Gastroesophageal sphincter (tissue), 4 donors: ENCODE results near the gene TMEM33. TPM values are rescaled to one million over a fixed set of nuclear protein-coding genes. Genes with fewer than 3 reads are reported as not detected.
"Not testable (repeated sequence)": the region's sequence is repeated elsewhere in the genome, so short reads cannot be mapped to it uniquely, and the experiment has no call there.

Experiments used
- ATAC-seq: fragments of 150-250 bp; one replicate; pipeline ENCODE4 v1.9.1; 2016; ENCODE audit warnings: mild to moderate bottlenecking, moderate library complexity
- H3K27ac ChIP-seq, 4 donors: fragments of 200-600 bp; sonication (generic) in 3 of 4; 1 replicate in 3 of 4; 2 replicates in 1 of 4; pipeline ENCODE4 v1.5.1; 2016 to 2019
- H3K27me3 ChIP-seq: fragments of 200-600 bp; sonication (generic); one replicate; pipeline ENCODE4 v1.5.1; 2019
- H3K36me3 ChIP-seq, 2 donors: fragments of 200-600 bp; sonication (generic); one replicate each; pipeline ENCODE4 v1.5.1; 2019; ENCODE audit warnings: control low read depth in 1 of 2
- H3K4me1 ChIP-seq, 3 donors: fragments of 200-600 bp; sonication (generic); 1 replicate in 2 of 3; 2 replicates in 1 of 3; pipeline ENCODE4 v1.5.1; 2016 to 2019; ENCODE audit warnings: control low read depth in 2 of 3
- H3K4me3 ChIP-seq, 2 donors: fragments of 200-600 bp; sonication (generic); one replicate each; pipeline ENCODE4 v1.5.1; 2019; ENCODE audit warnings: mild to moderate bottlenecking in 1 of 2, moderate library complexity in 1 of 2
- H3K9me3 ChIP-seq, 3 donors: fragments of 200-600 bp; sonication (generic); one replicate each; pipeline ENCODE4 v1.5.1; 2017 to 2019; ENCODE audit warnings: control low read depth in 2 of 3
- EP300 ChIP-seq: sonication (generic); formaldehyde crosslinking; IDR thresholded peaks from one replicate; pipeline ENCODE4 v1.6.1; 2017; ENCODE audit warnings: antibody characterized with exemption, mild to moderate bottlenecking
- POLR2A ChIP-seq, 2 donors: fragments of 450-650 bp; IDR thresholded peaks; one replicate each; pipeline ENCODE4 v1.6.1; 2017; ENCODE audit warnings: antibody characterized with exemption in 2 of 2, mild to moderate bottlenecking in 2 of 2, moderate library complexity in 1 of 2
- POLR2AphosphoS5 ChIP-seq: sonication (generic); formaldehyde crosslinking; IDR thresholded peaks from one replicate; pipeline ENCODE4 v1.6.1; 2017; ENCODE audit warnings: antibody characterized with exemption
- WGBS, 2 donors: methylation state at CpG; one replicate each; pipeline ENCODE4 v1.1.5; 2018; ENCODE audit warnings: low coverage in 1 of 2; 5-methylcytosine and 5-hydroxymethylcytosine counted together
- total RNA-seq, 4 donors: library from RNA; depleted of rRNA; stranded (reverse); fragments of >200 nt; gene quantifications; one replicate each; pipeline ENCODE4 v1.1.0, GENCODE V29; 2016
- TF ChIP-seq, protein P1 (sequence below), 4 experiments: fragments of 200-600 bp in 2 of 4; fragments of 450-650 bp in 2 of 4; sonication (generic) in 1 of 4; IDR thresholded peaks; one replicate each; pipeline ENCODE4 v1.5.1; 2017 to 2019; ENCODE audit warnings: antibody characterized with exemption in 4 of 4, mild to moderate bottlenecking in 2 of 4, moderate library complexity in 2 of 4

Gene TMEM33
- total RNA-seq, 4 donors from 2014 or later = 24.4 to 33.5 (median 26.6) TPM

DNA sequence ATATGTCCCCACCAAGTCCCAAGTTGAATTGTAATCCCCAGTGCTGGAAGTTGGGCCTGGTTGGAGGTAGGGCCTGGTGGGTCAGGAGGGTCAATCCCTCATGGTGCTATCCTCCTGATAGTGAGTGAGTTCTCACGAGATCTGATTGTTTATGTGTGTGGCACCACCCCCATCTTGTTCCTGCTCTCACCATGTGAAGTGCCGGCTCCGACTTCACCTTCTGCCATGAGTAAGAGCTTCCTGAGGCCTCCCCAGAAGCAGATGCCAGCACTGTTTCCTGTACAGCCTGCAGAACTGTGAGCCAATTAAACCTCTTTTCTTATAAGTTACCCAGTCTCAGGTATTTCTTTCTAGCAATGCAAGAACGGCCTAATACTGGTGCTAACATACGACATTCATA is 22.7 kb upstream of the TMEM33 start:
- H3K27me3 ChIP-seq = peaks cover 4% of the 10 kb centered on the region
- H3K9me3 ChIP-seq = no peaks in the 10 kb centered on the region
- H3K27ac ChIP-seq = no peak overlapping the region
- TF ChIP-seq POLR2A (IDR thresholded peaks at IDR 0.05) = no peak
- no peak for TF ChIP-seq POLR2AphosphoS5
- TF ChIP-seq, protein P1, sequence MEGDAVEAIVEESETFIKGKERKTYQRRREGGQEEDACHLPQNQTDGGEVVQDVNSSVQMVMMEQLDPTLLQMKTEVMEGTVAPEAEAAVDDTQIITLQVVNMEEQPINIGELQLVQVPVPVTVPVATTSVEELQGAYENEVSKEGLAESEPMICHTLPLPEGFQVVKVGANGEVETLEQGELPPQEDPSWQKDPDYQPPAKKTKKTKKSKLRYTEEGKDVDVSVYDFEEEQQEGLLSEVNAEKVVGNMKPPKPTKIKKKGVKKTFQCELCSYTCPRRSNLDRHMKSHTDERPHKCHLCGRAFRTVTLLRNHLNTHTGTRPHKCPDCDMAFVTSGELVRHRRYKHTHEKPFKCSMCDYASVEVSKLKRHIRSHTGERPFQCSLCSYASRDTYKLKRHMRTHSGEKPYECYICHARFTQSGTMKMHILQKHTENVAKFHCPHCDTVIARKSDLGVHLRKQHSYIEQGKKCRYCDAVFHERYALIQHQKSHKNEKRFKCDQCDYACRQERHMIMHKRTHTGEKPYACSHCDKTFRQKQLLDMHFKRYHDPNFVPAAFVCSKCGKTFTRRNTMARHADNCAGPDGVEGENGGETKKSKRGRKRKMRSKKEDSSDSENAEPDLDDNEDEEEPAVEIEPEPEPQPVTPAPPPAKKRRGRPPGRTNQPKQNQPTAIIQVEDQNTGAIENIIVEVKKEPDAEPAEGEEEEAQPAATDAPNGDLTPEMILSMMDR (IDR thresholded peaks at IDR 0.05) = no peak
- TF ChIP-seq EP300 = no peak
- H3K4me3 ChIP-seq = no peak overlapping the region
- H3K36me3 ChIP-seq = no peaks in the 10 kb centered on the region
- 57 to 85% methylated on average over 2 to 5 of the region's 5 CpGs for WGBS, 2 donors
- ATAC-seq = no peak
- no peaks in the 10 kb centered on the region for H3K4me1 ChIP-seq

DNA sequence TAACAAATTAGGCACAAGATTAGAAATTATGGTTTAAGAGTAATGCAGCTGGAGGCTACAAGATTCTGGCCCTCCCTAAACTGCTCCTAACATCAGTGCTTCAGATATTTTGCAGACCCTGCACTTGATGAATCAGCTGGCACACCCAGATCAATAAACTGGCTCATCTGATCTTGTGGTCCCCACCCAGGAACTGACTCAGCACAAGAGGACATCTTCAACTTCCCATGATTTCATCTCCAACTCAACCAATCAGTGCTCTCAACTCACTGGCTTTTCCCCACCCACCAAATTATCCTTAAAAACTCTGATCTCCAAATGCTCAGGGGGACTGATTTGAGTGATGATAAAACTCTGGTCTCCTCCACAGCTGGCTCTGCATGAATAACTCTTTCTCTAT is 21.7 kb upstream of the TMEM33 start:
- H3K9me3 ChIP-seq = no peaks in the 10 kb centered on the region
- no peak for ATAC-seq
- TF ChIP-seq POLR2A (IDR thresholded peaks at IDR 0.05) = no peak
- H3K4me3 ChIP-seq = no peak overlapping the region
- H3K27ac ChIP-seq = no peak overlapping the region
- no peaks in the 10 kb centered on the region for H3K36me3 ChIP-seq
- peaks cover 4% of the 10 kb centered on the region for H3K27me3 ChIP-seq
- no peaks in the 10 kb centered on the region for H3K4me1 ChIP-seq

DNA sequence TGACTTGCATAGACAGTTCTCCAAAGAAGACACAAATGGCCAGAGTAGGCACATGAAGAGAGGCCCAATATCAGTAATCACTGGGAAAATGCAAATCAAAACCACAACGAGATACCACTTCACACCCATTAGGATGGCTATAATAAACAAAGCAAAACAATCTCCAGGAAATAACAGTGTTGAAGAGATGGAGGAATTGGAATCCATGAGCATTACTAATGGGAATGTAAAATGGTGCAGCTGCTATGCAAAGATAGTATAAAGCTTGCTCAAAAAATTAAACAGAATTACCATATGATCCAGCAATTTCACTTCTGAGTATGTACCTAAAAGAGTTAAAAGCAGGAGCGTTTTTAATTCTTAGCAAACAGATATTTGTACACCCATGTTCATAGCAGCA is 17.0 kb upstream of the TMEM33 start:
- no peaks in the 10 kb centered on the region for H3K4me1 ChIP-seq
- ATAC-seq = no peak
- no peaks in the 10 kb centered on the region for H3K9me3 ChIP-seq
- H3K36me3 ChIP-seq = no peaks in the 10 kb centered on the region
- WGBS, 2 donors = 55 to 67% methylated on average over 1 to 2 of the region's 2 CpGs
- H3K27me3 ChIP-seq = no peaks in the 10 kb centered on the region
- no peak overlapping the region for H3K27ac ChIP-seq
- TF ChIP-seq POLR2A (IDR thresholded peaks at IDR 0.05) = no peak
- no peak for TF ChIP-seq EP300
- TF ChIP-seq, protein P1 (IDR thresholded peaks at IDR 0.05) = no peak
- no peak for TF ChIP-seq POLR2AphosphoS5
- H3K4me3 ChIP-seq = no peak overlapping the region

DNA sequence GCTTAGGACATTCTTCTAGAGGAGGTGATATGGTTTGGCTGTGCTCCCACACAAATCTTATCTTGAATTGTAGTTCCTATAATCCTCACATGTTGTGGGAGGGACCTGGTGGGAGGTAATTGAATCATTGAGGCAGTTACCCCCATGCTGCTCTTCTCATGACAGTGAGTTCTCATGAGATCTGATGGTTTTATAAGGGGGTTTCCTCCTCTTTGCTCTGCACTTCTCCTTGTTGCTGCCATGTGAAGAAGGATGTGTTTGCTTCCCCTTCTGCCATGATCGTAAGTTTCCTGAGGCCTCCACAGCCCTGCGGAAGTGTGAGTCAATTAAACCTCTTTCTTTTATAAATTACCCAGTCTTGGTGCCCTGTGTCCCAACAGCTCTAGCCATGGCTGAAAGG is 14.8 kb upstream of the TMEM33 start:
- not testable (repeated sequence) for H3K4me1 ChIP-seq, H3K27ac ChIP-seq, ATAC-seq, H3K9me3 ChIP-seq, H3K4me3 ChIP-seq, H3K27me3 ChIP-seq, H3K36me3 ChIP-seq
- 80 to 100% methylated on average over 1 to 2 of the region's 2 CpGs for WGBS, 2 donors

DNA sequence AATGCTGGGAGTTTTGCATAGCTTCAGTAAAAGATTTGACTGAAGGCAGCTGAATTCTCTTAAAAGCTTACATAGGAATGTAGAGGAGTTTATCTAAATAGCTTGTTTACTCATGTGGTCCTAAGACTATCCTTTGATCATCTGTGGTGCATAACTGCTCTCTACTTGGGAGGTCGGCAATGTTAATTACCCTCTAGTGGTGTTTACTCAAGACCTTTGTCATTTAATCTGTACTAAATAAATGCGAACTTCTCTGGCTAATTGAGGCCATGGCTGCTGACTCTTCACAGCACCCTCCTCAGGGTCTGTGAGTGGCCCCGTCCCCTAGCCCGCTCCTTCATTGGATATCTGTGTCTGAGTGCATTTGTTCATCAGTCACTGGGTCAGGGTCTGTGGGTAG is 13.8 kb upstream of the TMEM33 start:
- H3K27ac ChIP-seq = no peak overlapping the region
- TF ChIP-seq, protein P1 (IDR thresholded peaks at IDR 0.05) = no peak
- TF ChIP-seq POLR2A (IDR thresholded peaks at IDR 0.05) (no peak), EP300 (no peak), POLR2AphosphoS5 (no peak)
- no peaks in the 10 kb centered on the region for H3K36me3 ChIP-seq
- ATAC-seq = no peak
- WGBS, 2 donors = 70 to 72% methylated on average over 4 of the region's 4 CpGs
- H3K27me3 ChIP-seq = peaks cover 10% of the 10 kb centered on the region
- no peaks in the 10 kb centered on the region for H3K4me1 ChIP-seq
- H3K4me3 ChIP-seq = no peak overlapping the region
- H3K9me3 ChIP-seq = no peaks in the 10 kb centered on the region

DNA sequence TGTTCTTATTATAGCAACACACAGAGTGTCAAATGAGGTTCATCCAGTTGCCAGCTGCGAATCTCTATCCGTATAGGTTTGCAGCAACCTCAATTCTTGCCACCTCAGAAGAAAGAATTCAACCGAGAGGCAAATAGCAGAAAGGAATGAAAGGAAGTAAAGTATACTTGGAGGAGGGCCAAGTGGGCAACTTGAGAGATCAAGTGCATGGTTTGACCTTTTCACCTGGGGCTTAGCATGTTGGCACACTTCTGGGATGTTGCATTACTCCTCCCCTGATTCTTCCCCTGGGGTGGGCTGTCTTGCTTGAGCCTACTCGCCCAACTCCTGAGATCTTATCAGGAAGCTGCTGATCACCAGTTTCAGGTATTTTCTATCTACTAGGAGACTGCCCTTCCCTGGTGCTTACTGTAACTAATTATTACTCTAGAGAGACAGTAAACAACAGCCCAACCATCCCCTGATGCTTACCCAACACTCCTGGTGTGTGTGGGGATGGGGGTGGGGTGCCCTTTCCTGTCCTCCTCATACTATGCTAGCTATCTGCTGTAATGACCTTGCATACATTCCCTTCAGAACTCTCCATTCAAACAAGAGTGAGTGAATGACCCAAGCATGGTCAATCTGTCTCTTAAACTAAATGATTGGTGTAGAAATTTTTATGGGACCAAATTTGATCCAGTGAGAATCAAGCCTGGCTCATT is 7.3 kb upstream of the TMEM33 start:
- WGBS, 2 donors = 74 to 100% methylated on average over 3 of the region's 4 CpGs
- Histone ChIP-seq H3K4me1 (no peaks in the 10 kb centered on the region), H3K4me3 (no peak overlapping the region), H3K27me3 (peaks cover 21% of the 10 kb centered on the region), H3K27ac (no peak overlapping the region), H3K36me3 (no peaks in the 10 kb centered on the region), H3K9me3 (no peaks in the 10 kb centered on the region)
- TF ChIP-seq POLR2A (IDR thresholded peaks at IDR 0.05) = no peak
- TF ChIP-seq POLR2AphosphoS5 = no peak
- TF ChIP-seq, protein P1 (IDR thresholded peaks at IDR 0.05) = no peak
- TF ChIP-seq EP300 = no peak
- no peak for ATAC-seq
